ENCODE measurements around the gene P2RY14. TPM values are rescaled to one million over a fixed set of nuclear protein-coding genes. Genes with fewer than 3 reads are reported as not detected.

P2RY14 gene
- total RNA-seq, 1 donor from 2014 or later, result 15.9 TPM

DNA sequence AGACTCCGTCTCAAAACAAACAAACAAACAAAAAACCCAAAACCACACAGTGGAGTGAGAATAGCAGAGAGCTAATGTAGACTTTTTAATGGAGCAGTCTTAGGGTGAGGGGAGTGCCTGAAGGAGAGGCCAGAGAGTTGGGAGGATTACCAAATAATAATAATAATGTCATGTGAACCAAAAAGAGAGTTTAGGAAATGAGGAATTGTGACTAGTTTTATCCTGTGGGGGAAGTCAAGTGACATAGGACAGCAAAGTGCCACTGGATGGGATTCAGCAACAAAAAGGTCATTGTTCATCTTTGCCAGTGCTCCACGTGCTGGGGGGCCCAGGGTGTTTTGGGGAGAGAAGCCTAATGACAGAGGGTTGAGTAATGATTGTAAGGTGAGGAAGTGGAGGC lies 25.4 kb upstream of the P2RY14 start:
- intact Hi-C loops (cut with micrococcal nuclease), result loop anchor here (2.0 kb wide), 1 partner anchor 15 kb away; no protein-coding TSS in a partner anchor

- intact Hi-C loops (cut with micrococcal nuclease), result no loop called here
Measured at GRCh38 chr3:151301787-151302186, 23.4 kb upstream of the P2RY14 start.

GRCh38 chr3:151300539-151300938 lies 22.2 kb upstream of the P2RY14 start:
- intact Hi-C loops (cut with micrococcal nuclease), result no loop called here

GRCh38 chr3:151299006-151299405 lies 20.7 kb upstream of the P2RY14 start:
- intact Hi-C loops (cut with micrococcal nuclease), result no loop called here

DNA sequence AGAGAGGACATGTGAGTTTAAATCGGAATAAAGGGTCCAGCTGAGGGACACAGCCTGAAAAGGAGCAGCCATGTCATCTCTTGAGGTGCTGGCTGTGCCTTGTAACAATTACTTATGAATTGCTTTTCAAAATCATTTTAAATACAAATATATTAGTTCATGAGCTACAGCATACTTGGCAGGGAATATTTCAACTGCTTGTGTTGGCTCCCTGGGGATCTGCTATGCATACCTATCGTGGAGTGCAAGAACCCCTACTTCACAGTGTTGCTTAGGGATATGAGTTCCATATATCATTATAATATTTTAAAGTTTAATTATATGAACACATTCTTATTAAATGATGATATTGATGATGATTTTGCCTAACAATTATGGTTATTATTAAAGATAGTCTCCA lies 19.1 kb upstream of the P2RY14 start:
- intact Hi-C loops (cut with micrococcal nuclease), result no loop called here

- intact Hi-C loops (cut with micrococcal nuclease), result no loop called here
Measured at GRCh38 chr3:151296226-151296625, 17.9 kb upstream of the P2RY14 start.

DNA sequence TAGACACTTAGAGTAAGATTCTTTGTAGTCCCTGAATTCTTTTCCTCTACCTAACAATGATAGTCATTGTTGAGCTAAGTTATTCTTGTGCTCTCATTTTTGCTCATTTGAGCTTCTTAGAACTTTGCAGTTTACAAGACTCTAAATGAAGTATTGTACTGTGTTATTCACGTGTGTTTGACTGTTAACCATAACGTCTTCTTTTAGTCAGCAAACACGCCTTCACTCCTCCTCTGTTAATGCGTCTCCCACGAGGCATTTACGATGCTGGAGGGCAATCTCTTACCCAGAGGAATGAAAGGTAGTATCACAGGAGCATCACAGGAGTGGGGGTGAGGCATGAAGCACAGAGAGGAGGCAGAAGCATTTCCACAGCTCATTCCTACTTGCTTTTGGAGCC lies 14.8 kb upstream of the P2RY14 start:
- intact Hi-C loops (cut with micrococcal nuclease), result no loop called here

DNA sequence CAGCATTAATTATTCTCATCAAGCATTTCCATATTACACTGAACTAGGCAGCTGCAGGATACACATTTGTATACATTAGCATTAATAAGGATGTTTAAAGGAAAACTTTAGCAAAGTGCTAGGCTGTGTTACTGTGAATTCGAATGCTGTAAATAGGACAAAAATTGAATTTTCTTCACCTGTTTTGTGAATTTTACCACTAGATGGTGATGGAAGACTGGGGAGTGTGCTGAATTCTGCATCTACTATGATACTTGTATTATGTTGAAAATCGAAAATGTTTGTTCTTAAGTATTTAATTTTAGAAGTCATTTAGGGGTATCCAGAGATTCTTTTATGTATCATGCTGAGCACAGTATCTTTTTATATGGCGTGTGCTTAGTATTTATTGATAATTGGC lies 12.3 kb upstream of the P2RY14 start:
- intact Hi-C loops (cut with micrococcal nuclease), result loop anchor here (1.0 kb wide), 3 partner anchors 37 to 628 kb away; no protein-coding TSS in a partner anchor

- intact Hi-C loops (cut with micrococcal nuclease), result no loop called here
Measured at GRCh38 chr3:151289445-151289844, 11.1 kb upstream of the P2RY14 start.

- intact Hi-C loops (cut with micrococcal nuclease), result no loop called here
Measured at GRCh38 chr3:151285940-151286339, 7.6 kb upstream of the P2RY14 start.

- intact Hi-C loops (cut with micrococcal nuclease), result loop anchor here (1.0 to 5.0 kb wide), 11 partner anchors 21 to 553 kb away; partner anchors contain the start of genes MED12L, P2RY13 and SIAH2
Measured at GRCh38 chr3:151283907-151284461, 5.6 kb upstream of the P2RY14 start.

DNA sequence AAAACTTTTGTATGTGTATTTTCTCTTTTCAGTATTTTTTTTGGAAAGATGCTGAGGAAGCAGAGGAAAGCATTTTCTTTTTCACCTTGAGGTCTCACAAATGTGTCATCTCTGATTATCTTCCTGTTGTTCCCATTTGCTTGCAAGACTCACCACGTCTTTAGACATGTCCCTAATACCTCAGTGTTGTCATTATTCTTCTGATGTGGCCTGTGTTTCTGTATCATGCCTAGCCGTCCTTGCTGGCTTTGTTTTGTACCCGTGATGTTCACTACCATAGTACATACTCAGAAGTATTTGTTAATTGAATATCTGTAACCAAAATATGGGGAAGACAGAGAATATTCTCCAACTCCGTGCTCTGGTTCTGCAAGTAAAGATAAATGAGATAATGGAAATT lies 5.0 kb upstream of the P2RY14 start:
- intact Hi-C loops (cut with micrococcal nuclease), result loop anchor here (1.0 to 5.0 kb wide), 10 partner anchors 45 to 554 kb away; partner anchors contain the start of genes MED12L, P2RY13 and SIAH2

DNA sequence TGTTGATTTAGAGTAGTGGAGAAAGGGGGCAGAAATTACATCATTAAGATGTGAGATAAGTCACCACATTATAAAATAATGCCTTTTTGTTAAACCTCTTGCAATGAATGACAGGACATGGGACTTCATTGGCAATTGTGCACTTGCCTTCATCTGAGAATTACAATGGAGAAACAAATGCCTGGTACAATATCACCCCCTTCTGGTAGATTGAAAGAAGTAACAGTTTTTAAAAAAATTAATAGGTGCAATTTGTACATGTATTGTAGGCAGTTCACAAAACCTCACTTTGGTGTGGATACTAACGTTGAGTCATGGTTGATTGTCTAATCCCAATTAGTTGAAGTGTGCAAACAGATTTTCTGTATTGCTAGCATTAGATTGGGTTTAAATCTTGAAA lies 4.6 kb upstream of the P2RY14 start:
- intact Hi-C loops (cut with micrococcal nuclease), result loop anchor here (1.0 to 5.0 kb wide), 10 partner anchors 46 to 554 kb away; partner anchors contain the start of genes MED12L, P2RY13 and SIAH2

DNA sequence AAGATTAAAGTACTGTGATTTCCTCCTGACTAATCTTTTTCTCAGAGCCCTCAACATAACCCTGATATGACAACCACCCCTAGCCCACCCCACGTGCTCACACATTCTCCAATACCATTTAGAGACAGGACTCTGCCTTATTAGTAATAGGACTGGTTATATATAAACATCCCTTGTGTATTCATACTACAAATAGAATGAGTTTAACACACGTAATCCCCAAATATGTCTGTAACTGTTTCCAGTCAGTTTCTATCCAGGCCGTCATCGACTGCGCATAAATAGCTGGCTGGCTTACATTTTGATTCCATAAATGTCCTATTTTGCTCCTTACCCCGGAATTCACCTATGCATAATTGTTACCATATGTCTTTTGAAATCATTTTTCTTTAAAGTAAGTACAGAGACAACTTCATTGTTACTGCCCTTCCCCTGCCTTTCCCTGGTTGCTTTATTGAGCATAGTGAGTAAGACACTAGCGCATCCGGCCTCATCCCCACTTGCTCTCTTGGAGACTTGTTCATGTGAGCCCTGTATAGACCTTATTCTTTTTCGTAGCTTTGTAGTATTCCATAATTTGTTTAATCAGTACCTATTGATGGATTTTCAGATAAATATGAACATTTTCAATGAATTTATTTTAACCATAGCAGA lies 3.5 kb upstream of the P2RY14 start:
- intact Hi-C loops (cut with micrococcal nuclease), result loop anchor here (2.0 to 5.0 kb wide), 6 partner anchors 47 to 556 kb away; partner anchors contain the start of genes MED12L, P2RY13 and SIAH2

DNA sequence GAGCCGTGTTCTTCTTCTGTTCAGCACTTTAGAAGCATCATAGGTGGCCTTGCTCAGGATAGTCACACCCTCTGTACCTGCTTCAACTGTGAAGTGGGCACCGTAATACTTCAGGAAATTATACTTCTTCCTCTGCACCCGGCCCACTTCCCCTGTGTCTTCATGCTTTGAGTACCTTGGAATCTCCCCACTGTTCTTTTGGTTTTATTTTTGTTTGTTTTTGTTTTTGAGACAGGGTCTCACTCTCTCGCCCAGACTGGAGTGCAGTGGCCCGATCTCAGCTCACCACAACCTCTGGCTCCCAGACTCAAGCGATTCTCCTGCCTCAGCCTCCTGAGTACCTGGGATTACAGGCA lies 1.7 kb downstream of the P2RY14 start:
- intact Hi-C loops (cut with micrococcal nuclease), result loop anchor here (1.0 to 10.0 kb wide), 8 partner anchors 8 to 1416 kb away; partner anchors contain the start of genes GPR171, SELENOT and TSC22D2

DNA sequence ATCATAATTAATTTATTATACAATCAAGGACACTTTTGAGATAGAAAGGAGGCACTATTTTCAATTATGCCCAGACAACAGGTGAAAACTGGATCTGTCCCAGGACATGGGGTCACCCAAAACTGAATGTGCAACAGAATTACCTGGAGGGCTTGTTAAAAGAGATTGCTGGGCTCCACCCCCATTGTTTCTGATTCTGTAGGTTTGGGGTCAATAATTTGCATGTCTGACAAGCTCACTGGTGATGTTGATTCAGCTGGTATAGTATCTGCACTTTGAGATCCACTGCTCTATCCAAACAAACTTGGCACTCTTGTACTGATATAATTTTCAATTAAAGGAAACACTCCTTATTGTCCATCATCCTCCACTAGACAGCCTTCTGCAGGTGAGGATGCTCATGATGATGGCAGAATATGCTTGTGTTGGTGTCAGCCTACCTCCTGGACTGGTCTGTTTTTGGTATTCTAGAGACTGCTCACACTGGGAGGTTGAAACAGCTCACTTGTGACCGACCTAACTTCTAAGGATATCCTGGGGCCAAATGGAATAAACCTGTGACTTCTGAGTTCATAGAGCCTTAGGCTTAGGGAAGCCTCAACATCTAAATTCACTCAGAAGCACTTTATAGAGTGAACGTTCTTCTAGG lies 2.2 kb downstream of the P2RY14 start:
- intact Hi-C loops (cut with micrococcal nuclease), result loop anchor here (1.0 to 10.0 kb wide), 8 partner anchors 8 to 1416 kb away; partner anchors contain the start of genes GPR171, SELENOT and TSC22D2

- intact Hi-C loops (cut with micrococcal nuclease), result loop anchor here (5.0 to 10.0 kb wide), 5 partner anchors 673 to 1417 kb away; partner anchors contain the start of genes SELENOT and TSC22D2
Measured at GRCh38 chr3:151275091-151275490, 3.3 kb downstream of the P2RY14 start.

DNA sequence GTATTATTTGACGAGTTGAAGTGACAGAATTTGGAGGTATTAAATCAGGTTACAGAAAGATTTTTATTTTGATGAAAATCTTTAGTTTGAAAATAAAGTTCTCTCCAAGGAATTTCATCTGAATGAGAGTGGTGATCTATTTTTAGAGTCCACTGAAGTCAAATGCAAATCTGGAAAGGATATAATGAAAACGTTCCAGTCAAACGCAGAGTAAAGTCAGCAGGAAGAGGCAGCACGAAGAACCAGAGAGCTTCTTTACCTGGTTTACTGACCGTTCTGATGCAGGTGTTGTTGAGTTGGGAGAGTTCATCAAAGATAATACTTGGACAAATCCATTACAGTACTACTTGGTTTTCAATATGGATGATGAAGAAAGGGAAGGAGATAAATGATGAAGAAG lies 8.7 kb downstream of the P2RY14 start:
- intact Hi-C loops (cut with micrococcal nuclease), result loop anchor here (2.0 to 10.0 kb wide), 3 partner anchors 507 to 1005 kb away; partner anchors contain the start of genes EIF2A, SERP1 and SIAH2

DNA sequence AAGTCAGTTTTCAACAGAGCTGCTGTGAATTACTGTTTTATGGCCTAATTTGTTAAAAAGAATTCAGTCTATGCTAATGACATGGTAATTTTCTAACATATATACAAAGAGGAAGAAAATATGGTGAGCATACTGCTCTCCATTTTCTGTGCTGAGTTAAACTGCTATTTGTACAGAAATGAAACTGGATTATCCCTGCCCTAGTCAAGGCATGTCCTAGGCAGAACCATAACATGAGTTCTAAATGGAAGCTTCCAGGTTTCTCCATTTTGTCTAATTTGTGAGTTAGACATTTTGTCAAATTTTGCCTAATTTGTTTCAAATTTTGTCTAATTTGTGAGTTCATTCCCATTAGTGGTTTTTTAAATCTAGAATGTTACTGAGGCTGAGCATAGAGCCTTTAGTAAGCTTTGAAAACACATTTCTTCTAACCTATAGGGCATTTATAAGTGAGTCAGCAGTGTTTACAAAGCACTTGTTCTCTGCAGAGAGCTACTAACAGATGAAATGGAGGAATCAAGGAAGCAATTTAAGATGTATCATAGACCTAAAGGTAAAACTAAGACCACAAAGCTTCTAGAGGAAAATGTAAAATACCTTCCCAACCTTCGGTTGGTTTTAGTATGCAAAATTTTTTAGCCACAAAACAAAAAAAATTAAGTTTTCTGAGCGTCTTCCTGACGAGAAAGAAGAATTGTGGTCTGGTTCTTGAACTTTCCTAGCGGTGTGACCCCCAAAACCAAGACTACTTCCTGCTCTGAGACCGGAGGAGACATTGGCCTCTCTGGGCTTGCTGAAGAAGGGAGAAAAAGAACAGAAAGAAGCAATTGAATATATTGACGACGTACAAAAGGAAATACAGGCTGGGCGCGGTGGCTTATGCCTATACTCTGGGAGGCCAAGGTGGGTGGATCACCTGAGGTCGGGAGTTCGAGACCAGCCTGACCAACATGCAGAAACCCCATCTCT lies 9.8 kb downstream of the P2RY14 start:
- intact Hi-C loops (cut with micrococcal nuclease), result loop anchor here (1.0 to 5.0 kb wide), 6 partner anchors 8 to 722 kb away; partner anchors contain the start of genes EIF2A, GPR171, SERP1 and SIAH2

- intact Hi-C loops (cut with micrococcal nuclease), result loop anchor here (5.0 kb wide), 1 partner anchor 505 kb away; the partner anchor contains the start of gene SIAH2
Measured at GRCh38 chr3:151267066-151267465, 11.3 kb downstream of the P2RY14 start.

Measured in T-helper 1 cell treated with Interleukin-12 subunit alpha and Interleukin-12 subunit beta and Interleukin-4 antibody, amounts not matched to agents 30 ng/mL and 1 ng/mL, for 36 hours (primary cell).